Right hindlimb (tissue), 1 donor: Measurements from ENCODE around the gene JUND.
"Not testable (repeated sequence)": the region's sequence is repeated elsewhere in the genome, so short reads cannot be mapped to it uniquely, and the experiment has no call there.

Source experiments
- DNase-seq: peaks from one replicate; pipeline ENCODE4 v3.0.0-alpha.2; 2018

JUND gene

DNA sequence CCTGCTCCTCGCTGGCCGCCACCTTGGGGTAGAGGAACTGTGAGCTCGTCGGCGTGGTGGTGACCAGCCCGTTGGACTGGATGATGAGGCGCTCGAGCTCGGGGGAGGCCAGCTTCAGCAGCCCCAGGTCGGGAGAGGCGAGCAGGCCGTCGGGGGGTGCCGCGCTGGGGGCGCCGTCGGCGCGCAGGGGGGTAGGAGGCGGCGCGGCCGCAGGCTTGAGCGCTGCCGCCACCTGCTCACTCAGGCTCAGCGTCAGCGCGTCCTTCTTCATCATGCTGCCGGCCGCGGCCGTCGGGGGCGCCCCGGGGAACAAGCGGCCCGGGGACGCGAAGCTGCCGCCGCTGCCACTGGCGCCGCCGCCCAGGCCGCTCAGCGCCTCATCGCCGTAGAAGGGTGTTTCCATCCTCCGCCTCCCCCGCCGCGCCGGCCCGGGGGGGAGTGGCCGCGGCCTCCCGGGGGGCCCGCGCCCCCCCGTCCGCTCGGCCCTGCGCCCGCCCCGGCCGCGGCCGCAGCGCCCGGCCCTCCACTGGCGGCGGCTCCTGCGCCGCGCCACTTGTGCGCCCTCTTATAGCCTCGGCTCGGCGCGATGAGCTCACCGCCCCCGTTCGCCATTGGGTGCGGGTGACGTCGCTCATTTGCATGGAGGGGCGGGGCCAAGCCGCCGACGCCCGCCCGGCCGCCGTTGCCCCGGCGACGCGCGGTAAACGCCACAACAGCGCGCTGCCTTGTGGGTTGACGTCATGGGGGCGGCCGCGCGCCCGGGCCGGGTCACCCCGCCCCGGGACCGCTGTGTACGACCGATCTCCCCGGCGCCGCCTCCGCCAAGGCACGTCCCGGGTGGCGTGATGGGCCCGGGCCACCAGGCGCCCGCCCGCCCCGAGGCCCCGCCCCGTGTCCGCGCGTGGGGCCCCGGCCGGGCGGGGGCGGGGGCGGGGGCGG lies at the start of gene JUND:
JUND (minus strand) TSS at position 541 of the 939 bp plus-strand sequence; CDS start at position 403, 138 bp downstream.
- DNase-seq, result peak; percentile 98

- DNase-seq, result no peak
Measured at GRCh38 chr19:18330868-18331267, 49.4 kb upstream of the JUND start.

GRCh38 chr19:18329035-18329376 lies 47.6 kb upstream of the JUND start:
- DNase-seq, result no peak

DNA sequence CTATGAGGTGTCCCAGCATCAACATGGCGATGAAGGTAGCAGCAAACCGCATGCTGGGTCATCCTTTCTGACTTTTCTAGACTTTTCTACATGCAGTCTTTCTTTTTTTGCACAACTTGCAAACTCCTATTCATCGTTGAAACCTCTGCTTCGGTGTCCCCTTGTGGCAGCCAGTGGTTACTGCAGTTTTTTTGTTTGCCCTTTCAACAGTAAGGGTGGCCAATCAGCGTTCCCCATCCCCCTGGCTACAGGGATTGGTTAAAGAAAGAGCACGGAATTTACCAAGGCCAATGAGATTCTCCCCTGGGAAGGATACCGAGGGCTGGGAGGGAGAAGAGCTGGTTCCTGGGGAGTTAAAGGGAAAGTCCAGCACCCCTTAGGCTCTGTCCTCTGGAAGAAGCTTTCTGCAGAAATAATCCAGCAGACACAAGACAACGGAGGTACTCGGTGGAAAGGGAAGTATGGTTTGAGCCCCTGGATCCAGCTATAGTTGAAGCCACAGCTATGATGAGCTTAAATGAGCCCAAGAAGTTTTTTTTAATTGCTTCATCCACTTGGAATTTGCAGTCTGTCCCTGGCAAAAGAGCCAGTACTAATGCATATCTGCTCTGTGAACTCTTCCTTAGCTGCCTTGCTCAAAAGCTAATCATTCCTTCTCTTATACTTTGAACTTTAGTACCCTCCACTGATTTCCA lies 47.1 kb upstream of the JUND start:
- peak; percentile 95 for DNase-seq

DNA sequence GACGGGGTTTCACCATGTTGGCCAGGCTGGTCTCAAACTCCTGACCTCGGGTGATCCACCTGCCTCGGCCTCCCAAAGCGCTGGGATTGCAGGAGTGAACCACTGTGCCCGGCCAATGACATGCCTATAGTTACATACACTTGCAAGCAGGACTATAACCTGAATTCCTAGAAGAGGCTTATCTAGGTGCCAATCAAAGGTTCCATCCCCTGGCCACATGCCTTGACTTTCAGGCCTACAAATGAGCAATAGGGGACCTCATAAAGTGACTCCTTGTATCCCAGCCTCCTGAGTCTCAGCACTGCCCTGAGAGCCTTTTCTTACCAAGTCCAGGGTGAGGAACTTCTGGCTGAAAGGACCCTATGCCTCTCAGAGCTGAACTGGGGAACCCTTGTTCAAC lies 45.4 kb upstream of the JUND start:
- DNase-seq, result no peak

DNA sequence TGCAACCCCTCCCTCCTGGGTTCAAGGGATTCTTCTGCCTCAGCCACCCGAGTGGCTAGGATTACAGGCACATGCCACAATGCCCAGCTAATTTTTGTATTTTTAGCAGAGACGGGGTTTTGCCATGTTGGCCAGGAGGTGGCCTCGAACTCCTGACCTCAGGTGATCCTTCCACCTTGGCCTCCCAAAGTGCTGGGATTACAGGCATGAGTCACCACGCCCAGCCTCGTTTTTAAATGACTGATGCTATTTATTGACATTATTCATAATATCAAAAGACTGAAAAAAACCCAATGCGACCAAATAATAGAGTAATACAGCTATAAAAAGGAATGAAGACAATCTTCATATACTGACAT lies 42.9 kb upstream of the JUND start:
- not testable (repeated sequence) for DNase-seq

DNA sequence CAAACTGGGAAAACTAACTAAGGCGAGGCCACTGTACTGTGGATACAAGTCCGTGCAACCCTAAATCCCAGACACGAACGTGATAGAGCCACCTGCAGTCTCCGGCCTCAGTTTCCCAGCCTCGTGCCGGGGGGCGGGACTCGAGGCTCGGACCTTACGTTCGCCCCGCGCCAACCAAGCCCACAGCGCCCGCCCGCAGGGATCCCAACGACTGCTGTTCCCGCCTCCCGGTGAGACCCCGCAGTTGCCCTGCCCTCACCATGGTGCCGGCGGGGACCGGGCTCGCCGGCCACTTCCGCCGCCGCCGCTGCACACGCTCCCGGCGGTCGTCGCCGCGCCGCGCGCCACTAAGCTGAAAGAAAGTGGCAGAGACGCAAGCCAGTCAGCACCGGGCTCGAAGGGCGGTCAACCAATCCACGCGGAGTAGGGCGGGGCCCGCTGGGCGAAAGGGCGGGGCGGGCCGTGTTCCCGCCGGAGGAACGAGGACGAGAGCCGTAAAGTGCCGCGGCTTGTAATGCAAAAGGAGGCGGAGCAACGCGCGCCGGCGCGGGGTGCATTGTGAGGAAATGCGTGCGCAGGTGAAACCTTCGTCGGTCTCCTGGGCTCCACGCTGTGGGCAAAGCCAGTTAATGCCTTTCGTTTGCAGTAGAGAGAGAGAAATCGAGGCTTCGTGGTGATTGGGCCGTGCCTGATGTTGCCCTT lies 41.5 kb upstream of the JUND start, which contains the start of gene LSM4:
LSM4 (minus strand) TSS at position 318 of the 702 bp plus-strand sequence; CDS start at position 262, 56 bp downstream.
- DNase-seq, result peak; percentile 98

DNA sequence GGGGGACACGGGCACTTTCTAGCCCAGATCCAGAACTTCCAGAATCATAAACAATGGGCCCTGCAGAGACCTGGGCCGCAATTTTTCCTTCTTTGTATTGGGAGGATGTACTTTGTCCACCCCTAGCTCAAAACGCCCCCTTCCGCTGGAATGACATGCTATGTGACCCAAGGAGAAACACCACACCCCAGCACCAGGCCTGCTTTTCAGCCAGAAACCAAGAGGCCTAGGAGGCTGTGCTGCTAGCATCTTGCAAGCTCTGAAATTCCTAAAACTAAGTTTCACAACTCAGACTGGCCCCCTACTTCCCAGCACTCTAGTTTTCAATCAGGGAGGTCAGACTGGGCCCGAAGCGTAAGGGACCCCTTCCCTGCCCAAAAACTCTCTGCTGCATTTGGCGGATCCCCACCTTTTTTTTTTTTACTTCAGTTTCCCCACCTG lies 40.9 kb upstream of the JUND start:
- DNase-seq, result peak; percentile 65

- no peak for DNase-seq
Measured at GRCh38 chr19:18321734-18322102, 40.3 kb upstream of the JUND start.

DNA sequence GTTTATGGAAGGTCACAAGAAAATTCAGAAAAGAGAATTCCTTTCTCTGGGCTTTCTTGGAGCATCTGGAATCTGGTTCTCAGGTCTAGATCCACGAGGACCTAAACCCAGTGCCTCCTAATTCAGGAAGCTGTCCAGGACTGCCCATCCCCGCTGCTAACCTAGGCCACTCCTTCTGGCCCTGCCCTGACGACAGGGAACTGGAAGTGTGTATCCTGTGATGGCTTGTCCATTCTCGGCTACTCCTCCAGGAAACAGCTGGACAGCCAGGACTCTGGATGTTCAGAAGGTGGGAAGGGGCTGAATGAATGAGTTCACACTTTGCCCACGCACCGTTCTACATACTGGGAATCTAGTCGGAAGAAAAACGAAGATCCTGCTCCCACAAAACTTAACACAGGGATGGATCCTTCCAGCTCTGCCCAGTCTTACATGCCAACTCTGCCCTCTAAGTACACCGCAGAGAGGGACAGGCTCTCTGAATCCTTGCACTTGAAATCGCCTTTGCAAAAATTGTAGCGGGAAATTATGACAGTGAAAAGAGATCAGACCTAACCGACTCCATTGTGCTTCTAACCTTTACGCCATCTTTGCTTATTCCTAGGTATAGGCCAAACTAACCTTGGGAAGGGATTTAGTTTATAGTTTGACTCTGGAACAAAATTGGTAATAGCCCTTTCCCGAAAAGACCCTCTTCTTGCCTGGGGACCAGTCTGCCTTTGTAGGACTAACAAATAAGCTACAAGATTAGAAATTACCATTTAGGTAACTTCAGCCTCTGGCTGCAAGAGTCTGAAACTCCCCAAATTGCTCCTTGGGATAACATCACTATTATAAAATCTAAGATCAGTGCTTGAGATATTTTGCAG lies 39.7 kb upstream of the JUND start:
- no peak for DNase-seq

DNA sequence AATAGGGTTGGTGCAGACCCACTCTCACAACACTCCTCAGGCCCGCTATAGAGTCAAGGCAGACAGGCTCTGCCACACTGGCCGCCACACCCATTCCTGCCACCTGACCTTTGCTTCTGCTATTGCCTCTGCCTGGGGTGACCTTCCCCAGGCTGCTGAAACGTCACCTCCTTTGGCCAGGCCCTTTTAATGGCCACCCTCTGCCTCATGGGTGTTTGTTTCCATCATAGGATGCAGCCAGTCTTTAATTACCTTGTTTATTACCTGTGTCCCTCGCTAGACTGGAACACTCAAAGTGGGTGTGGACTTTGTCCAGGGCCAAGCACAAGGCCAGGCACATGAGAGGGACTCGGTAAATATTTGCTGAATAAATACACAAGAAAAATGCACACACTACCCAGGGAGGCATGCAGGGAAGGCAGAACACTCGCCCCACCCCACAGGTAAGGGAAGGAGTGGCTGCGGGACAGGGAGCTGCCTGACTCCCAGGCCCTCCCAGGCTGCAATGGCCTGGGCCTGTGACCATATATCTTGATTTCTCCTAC lies 38.2 kb upstream of the JUND start:
- DNase-seq, result no peak

DNA sequence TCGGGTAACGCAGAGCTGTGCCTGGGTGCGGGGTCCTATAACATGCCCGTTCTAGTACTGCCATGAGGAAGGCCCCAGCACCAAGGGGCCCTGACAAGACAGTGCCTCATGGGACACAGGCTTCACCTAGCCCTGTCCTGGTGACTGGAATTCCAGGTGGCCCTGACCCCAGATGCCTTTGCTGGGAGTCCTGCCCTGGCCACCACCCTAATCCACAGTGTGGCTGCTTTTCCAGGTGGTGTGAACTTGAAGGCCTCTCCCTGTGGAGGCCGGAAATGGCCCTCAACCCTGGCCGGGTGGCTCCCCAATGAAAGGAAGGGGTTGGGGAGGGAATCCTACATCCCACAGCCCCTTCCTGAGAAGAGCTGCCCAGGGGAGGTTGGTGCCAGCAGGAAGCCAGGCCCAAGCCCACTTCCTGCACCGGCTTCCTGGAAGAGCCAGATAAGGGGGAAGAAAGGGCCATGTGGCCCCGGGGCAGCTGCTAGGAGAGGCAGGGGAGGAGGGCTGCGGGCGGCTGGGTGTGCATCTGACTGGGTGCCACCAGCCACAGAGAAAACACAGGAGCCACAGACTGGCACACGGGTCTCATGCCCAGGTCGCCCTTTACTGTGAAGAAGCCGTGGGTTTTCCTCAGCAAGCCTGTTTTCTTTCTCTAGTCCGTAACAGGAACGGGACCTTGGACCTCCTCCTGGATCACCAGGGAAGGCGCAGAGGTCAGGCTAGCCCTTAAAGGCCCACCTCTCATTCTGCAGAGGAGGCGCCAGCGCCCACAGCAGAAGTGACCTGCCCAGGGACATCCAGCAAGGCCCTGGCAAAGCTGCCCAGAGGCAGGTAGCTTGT lies 36.8 kb upstream of the JUND start:
- DNase-seq, result no peak

- DNase-seq, result no peak
Measured at GRCh38 chr19:18313398-18313797, 32.0 kb upstream of the JUND start.

GRCh38 chr19:18312092-18312534 lies 30.7 kb upstream of the JUND start:
- no peak for DNase-seq

DNA sequence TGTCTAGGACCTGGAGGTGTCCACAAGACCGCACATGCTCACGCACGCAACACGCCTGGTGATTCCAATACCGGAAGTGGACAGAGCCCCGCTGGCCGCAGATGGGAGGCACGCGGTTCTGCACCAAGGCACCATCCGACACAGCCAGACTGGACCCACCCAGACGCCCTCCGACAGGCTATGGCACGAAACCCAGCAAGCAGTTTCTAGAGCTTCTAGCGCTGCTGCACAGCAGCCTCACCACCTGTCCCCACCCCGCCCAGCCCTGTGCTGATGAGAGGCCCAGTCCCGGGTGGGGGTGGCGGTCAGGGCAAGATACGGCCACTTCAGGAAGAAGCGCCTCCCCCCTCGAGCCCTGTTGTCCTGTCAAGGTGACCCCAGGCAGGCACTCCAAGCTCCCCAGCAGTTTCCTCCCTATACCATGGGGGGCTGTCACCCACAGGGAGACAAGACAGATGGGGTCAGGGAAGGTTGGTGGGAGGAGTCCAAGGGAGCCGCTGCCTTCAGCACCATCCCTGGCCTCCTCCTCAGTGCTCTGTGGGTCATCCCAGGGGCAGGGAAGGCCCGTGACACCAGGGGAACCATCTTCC lies 30.2 kb upstream of the JUND start:
- no peak for DNase-seq

DNA sequence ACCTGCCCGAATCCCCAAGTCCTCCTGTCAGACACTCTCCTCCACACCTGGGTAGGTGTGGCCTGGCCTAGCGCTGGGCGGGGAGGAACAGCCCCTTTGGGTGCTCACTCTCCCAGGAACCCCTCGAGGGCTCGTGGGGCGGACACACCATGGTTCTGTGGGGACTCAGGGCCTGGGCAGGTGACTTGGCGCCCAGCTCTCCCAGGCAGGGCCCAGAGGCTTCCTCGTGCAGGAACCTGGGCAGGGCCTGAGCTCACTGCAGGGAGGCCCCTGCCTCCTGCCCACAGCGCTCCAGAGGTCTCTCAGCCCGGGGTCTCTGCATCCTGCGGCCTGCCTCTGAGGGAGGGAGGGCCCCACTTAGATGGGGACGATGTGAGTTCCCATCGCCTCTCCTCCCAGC lies 29.5 kb upstream of the JUND start:
- no peak for DNase-seq

DNA sequence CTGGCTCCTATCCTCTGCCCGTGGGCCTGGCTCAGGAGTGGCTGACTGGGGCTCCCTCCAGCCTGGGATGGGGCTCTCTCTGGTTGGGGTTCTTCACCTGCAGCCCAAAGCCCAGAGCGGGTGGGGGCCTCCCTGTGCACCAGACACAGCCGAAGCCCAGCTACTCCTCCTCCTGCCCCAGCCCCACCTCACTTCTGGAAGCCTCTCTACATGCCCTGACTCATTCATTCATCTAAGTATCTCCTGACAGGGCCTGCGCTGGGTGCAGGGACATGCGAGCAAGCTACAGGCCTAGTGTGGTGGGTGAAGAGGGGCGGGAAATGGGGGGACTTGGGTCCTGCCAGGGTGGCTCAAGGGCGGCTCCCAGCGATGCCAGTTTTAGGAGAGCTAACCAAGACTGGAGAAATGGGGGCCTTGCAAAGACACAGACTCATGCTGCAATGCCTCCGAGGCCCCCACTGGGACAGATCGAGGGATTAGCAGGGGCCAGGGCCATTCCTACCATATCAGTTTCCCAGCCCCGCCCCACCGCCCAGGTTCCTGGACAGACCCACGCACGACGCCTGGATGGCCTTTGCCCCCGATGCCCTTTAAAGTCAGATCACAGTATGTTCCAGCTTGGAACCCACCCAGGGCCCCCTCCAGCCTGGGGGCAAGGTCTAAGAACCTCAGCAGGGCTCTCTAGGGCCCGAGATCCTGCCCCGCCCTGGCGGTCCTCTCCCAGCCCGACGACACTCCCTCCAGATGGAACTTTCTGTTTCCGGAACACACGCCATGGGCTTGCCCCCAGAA lies 28.9 kb upstream of the JUND start:
- DNase-seq, result no peak

GRCh38 chr19:18309525-18310064 lies 28.2 kb upstream of the JUND start:
- DNase-seq, result no peak

DNA sequence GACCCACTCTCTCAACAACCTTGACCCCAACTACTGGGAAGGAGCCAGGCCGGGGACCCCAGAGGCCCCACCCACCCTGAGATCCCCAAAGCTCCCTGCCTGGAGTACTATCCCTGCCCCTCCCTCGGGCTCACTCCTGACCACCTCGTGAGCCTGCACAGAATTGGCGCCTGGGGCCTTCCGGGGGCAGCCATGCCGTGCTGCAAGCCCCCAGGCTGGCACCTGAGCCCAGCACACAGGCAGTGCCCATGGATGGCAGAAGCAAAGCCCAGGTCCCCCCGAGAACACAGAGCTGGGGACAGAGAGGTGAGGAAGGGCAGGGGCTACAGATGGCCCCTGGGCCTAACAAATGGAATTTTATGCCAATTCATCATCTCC lies 27.5 kb upstream of the JUND start:
- DNase-seq, result no peak
